Lung (tissue), 12 donors: Measurements from ENCODE around the gene KRT71. TPM values are rescaled to one million over a fixed set of nuclear protein-coding genes. Genes with fewer than 3 reads are reported as not detected.

ENCODE experiments used
- ATAC-seq: fragments of 200-7000 bp; cut with Tn5 transposase; one replicate; pipeline ENCODE4 v1.9.1; 2020; ENCODE audit warnings: moderate number of reproducible peaks; ENCODE audit not compliant: insufficient read depth, low FRiP score
- DNase-seq, 3 donors: peaks; one replicate each; pipeline ENCODE4 v3.0.0-alpha.2; 2013 to 2017
- H3K27ac ChIP-seq, 2 donors: one replicate each; pipeline ENCODE4 v1.5.1; 2013; ENCODE audit warnings: mild to moderate bottlenecking in 2 of 2, moderate library complexity in 2 of 2, control low read depth in 1 of 2, inconsistent platforms in 1 of 2, low read depth in 1 of 2, low read length in 1 of 2
- H3K27me3 ChIP-seq, 3 donors: one replicate each; pipeline ENCODE4 v1.5.1; 2013; ENCODE audit warnings: low read length in 2 of 3; ENCODE audit not compliant: control insufficient read depth in 3 of 3, insufficient read depth in 3 of 3
- H3K36me3 ChIP-seq, 4 donors: one replicate each; pipeline ENCODE4 v1.5.1; 2013; ENCODE audit warnings: low read length in 4 of 4, mild to moderate bottlenecking in 1 of 4, moderate library complexity in 1 of 4; ENCODE audit not compliant: control insufficient read depth in 4 of 4, insufficient read depth in 4 of 4
- H3K4me1 ChIP-seq, 5 donors: one replicate each; pipeline ENCODE4 v1.5.1; 2013; ENCODE audit warnings: low read length in 5 of 5, mild to moderate bottlenecking in 2 of 5, moderate library complexity in 1 of 5; ENCODE audit not compliant: control insufficient read depth in 5 of 5, insufficient read depth in 5 of 5
- H3K4me3 ChIP-seq: one replicate; pipeline ENCODE4 v1.5.1; 2013; ENCODE audit warnings: mild to moderate bottlenecking, control low read depth, moderate library complexity
- H3K9ac ChIP-seq, 2 donors: one replicate each; pipeline ENCODE4 v1.5.1; 2013; ENCODE audit warnings: low read length in 2 of 2, control low read depth in 1 of 2; ENCODE audit not compliant: insufficient read depth in 1 of 2
- H3K9me3 ChIP-seq, 4 donors: one replicate each; pipeline ENCODE4 v1.5.1; 2013; ENCODE audit warnings: low read length in 3 of 4, mild to moderate bottlenecking in 1 of 4, moderate library complexity in 1 of 4; ENCODE audit not compliant: control insufficient read depth in 4 of 4, insufficient read depth in 3 of 4
- WGBS, 2 donors: extraction: QIAGEN DNeasy Blood & Tissue Kit; methylation state at CpG; one replicate each; pipeline ENCODE4 v1.1.7; 2013; 5-methylcytosine and 5-hydroxymethylcytosine counted together
- polyA plus RNA-seq, 2 donors: library from polyadenylated mRNA; stranded (reverse); fragments of 200-250 nt; gene quantifications; one replicate each; pipeline ENCODE4 v1.2.1, GENCODE V29; 2013
- total RNA-seq, 2 donors: library from RNA; depleted of rRNA in 1 of 2; stranded (reverse); fragments of >200 nt in 1 of 2; gene quantifications; one replicate each; pipeline ENCODE4 v1.2.1, GENCODE V29; 2014 to 2021
- TF ChIP-seq, protein P1 (sequence below): IDR thresholded peaks from 2 replicates; pipeline ENCODE4 v1.5.1; 2012; ENCODE audit warnings: mild to moderate bottlenecking; ENCODE audit errors: control extremely low read depth, extremely low read depth
- donor health status: control.
- donor health status: control.
- donor health status: Bipolar disorder and iron deficiency.
- donor health status: healthy.
- donor health status: DM: yes; HTN: yes; CAD: no.

The KRT71 gene
- total and polyA plus RNA-seq, 4 donors: not detected

DNA sequence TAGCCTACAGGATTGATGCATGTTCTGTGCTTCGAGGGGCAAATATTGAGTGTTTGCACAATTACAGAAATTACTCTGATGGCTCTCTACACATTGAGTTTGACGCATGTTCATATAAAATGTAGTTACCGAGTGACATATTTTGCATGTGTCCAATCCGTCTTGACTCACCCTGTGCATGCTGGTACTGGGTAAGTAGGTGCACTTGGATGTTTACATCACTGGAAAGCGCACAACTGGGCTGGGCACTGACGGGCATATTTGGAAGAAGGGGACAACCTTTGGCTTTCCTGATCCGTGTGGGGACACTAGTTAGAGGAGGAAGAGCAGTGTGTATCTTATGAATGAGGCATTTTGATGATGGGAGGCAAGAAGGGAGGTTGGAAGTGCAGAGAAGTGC, 55.0 kb downstream of the KRT71 start:
- TF ChIP-seq, protein P1, sequence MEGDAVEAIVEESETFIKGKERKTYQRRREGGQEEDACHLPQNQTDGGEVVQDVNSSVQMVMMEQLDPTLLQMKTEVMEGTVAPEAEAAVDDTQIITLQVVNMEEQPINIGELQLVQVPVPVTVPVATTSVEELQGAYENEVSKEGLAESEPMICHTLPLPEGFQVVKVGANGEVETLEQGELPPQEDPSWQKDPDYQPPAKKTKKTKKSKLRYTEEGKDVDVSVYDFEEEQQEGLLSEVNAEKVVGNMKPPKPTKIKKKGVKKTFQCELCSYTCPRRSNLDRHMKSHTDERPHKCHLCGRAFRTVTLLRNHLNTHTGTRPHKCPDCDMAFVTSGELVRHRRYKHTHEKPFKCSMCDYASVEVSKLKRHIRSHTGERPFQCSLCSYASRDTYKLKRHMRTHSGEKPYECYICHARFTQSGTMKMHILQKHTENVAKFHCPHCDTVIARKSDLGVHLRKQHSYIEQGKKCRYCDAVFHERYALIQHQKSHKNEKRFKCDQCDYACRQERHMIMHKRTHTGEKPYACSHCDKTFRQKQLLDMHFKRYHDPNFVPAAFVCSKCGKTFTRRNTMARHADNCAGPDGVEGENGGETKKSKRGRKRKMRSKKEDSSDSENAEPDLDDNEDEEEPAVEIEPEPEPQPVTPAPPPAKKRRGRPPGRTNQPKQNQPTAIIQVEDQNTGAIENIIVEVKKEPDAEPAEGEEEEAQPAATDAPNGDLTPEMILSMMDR: no peak
- Histone ChIP-seq H3K27me3 (peaks cover 0 to 8% (median 0%) of the 10 kb centered on the region in 3 donors), H3K36me3 (no peaks in the 10 kb centered on the region), H3K4me1 (peaks cover 0 to 3% (median 0%) of the 10 kb centered on the region in 5 donors), H3K9me3 (no peaks in the 10 kb centered on the region), H3K27ac (no peak overlapping the region), H3K4me3 (no peak overlapping the region), H3K9ac (no peak overlapping the region)
- 79 to 91% methylated on average over 7 of the region's 7 CpGs for WGBS, 2 donors
- DNase-seq (no peak), ATAC-seq (no peak)

DNA sequence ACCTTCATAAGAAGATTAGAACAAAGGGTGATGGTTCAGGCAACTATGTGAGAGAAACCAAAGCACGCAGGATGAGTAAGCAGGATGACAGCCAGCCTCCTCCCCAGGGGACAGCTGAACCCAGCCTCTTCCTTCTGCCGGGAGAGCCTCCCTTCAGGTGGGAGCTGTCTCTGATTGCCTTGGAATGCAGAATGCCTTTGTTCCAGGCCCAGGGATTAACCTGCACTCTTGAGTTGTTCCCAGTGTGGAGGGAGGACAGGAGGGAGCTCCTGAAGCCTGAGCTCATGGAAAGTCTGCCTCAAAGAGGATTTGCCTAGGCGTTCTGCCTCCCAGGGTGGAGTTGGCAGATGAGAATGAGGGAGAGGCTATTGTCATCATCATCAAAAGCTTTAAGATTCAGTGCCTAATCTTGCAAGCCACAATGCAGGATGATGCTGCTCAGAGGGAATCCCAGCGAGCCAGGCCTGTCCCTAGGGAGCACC, 56.3 kb downstream of the KRT71 start:
- 73 to 93% methylated on average over 4 of the region's 4 CpGs for WGBS, 2 donors
- H3K4me3 ChIP-seq: no peak overlapping the region
- no peaks in the 10 kb centered on the region for H3K36me3 ChIP-seq
- no peak overlapping the region for H3K27ac ChIP-seq
- no peak overlapping the region for H3K9ac ChIP-seq
- TF ChIP-seq, protein P1: no peak
- ATAC-seq (no peak), DNase-seq (no peak)
- H3K4me1 ChIP-seq: peaks cover 0 to 3% (median 0%) of the 10 kb centered on the region in 5 donors
- peaks cover 0 to 8% (median 0%) of the 10 kb centered on the region in 3 donors for H3K27me3 ChIP-seq
- no peaks in the 10 kb centered on the region for H3K9me3 ChIP-seq

DNA sequence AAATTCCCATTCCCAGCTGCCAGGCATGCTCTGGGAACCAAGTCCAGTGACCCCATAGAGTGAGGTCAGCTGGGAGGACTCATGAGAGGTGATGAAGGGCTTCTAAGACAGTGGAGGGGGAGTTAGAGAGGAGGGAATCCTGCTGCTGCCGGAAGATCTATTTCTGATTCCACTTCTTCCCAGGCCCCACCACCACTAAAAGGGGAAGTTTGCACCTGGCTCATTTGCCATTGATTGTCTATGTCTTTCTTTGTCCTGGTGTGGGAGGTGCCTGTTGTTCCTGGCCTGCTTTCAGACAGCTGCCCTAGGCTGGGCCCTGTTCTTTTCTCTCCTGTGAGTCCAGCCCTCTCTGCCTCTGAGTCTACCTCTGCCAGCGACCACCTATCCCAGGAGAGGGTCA, 56.9 kb downstream of the KRT71 start:
- peaks cover 0 to 8% (median 0%) of the 10 kb centered on the region in 3 donors for H3K27me3 ChIP-seq
- H3K36me3 ChIP-seq: no peaks in the 10 kb centered on the region
- no peak overlapping the region for H3K27ac ChIP-seq
- peaks cover 0 to 3% (median 0%) of the 10 kb centered on the region in 5 donors for H3K4me1 ChIP-seq
- H3K9me3 ChIP-seq: no peaks in the 10 kb centered on the region
- ATAC-seq (no peak), DNase-seq (no peak)
- H3K9ac ChIP-seq: no peak overlapping the region
- no peak overlapping the region for H3K4me3 ChIP-seq
- TF ChIP-seq, protein P1: no peak
- WGBS, 2 donors: 59 to 81% methylated on average over 2 of the region's 2 CpGs

DNA sequence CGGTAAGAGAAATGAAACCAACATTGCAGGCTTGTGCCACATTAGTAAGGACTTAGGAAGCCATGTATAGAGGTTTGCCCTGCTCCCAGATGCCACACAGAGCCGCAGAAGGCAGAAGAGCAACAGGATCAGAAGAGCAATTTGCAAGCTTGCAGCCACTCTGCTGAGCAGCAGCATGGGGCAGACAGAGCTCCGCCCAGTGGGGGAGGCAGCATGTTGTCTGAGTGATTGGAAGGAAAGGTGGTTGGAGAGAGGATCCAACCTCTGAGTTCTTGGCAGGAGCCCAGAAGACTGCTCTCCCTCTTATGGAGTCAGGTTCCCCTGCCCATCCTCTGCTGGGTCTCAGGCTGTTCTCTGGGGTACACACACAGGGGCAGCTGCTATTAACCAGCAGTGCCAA, 57.6 kb downstream of the KRT71 start:
- H3K27me3 ChIP-seq: peaks cover 0 to 8% (median 0%) of the 10 kb centered on the region in 3 donors
- DNase-seq (peak in 1 of 3 donors; percentile 2), ATAC-seq (no peak)
- H3K4me3 ChIP-seq: no peak overlapping the region
- TF ChIP-seq, protein P1: no peak
- no peak overlapping the region for H3K27ac ChIP-seq
- peaks cover 0 to 3% (median 0%) of the 10 kb centered on the region in 5 donors for H3K4me1 ChIP-seq
- H3K9me3 ChIP-seq: no peaks in the 10 kb centered on the region
- no peaks in the 10 kb centered on the region for H3K36me3 ChIP-seq
- no peak overlapping the region for H3K9ac ChIP-seq
- 43 to 49% methylated on average over 3 of the region's 3 CpGs for WGBS, 2 donors
